ENCODE results near the gene ELMO1. TPM values are rescaled to one million over a fixed set of nuclear protein-coding genes. Genes with fewer than 3 reads are reported as not detected.

ELMO1 gene
- total and polyA plus RNA-seq, 2 of the 13 experiments (the other 11 are each of a cell fraction or from before 2014, with no cell fraction given), result 0.11 to 0.17 TPM

DNA sequence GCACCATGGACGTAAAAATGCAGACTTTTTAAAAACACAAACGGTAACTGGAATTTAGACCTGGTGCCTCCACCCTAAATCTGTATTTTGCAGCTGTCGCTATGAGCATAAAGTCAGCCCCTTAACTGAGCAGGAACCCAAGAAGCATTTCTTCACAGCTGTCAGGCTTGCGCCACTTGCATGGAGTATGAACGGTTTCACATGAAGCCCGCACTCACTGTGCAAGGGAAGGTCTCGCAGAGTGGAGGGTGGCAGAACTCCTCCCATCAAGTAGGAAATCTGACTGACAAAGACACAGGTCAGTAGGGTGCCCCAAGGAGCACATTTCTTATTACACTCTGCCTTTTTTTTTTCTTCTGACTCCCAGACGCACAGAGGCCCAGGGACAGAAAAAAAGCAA is 58.5 kb downstream of the ELMO1 start:
- Histone ChIP-seq H3K27me3 (ENCODE audit: control insufficient read depth in 1 of 2, insufficient read depth in 2 of 2, low read length in 2 of 2) (0 out of 5 replicates have a peak, but pooled peaks cover 0 to 7% of the 10 kb centered on the region in 2 experiments), H3K4me1 (ENCODE audit: insufficient read depth, low read length) (no peaks in the 10 kb centered on the region), H3K36me3 (replicated peaks in 1 of 2; ENCODE audit: control insufficient read depth in 1 of 2, insufficient read depth in 2 of 2, low read length in 2 of 2) (no peaks in the 10 kb centered on the region), H3K4me2 (ENCODE audit: low read depth, low read length) (no peak overlapping the region), H4K20me1 (ENCODE audit: insufficient read depth, low read length) (no peaks in the 10 kb centered on the region; the same call in 1 of the 2 replicates), H3K27ac (ENCODE audit: extremely low read length, insufficient read depth, low read length) (no peak overlapping the region), H3K9me3 (ENCODE audit: low read length) (no peaks in the 10 kb centered on the region), H3K9ac (ENCODE audit: insufficient read depth, low read depth, low read length) (no peak overlapping the region), H3K4me3 (replicated peaks in 1 of 3; ENCODE audit: insufficient read depth in 1 of 3, low read depth in 2 of 3, low read length in 3 of 3) (no peak overlapping the region), H2AFZ (ENCODE audit: low read length) (no peak overlapping the region), H3K79me2 (ENCODE audit: insufficient read depth, low read length) (no peaks in the 10 kb centered on the region)
- in situ Hi-C loops (cut with HindIII; ENCODE audit: extremely low pct_ligation_motif_present, low pct_unique_long_range_greater_than_20kb), result no loop called here
- CTCF ChIA-PET (ENCODE audit: low intra/inter-chr PET ratio, low total read pairs), result no interaction called here
- intact Hi-C loops (cut with micrococcal nuclease; ENCODE audit: unreplicated experiment), result no loop called here
- FAIRE-seq (no peak), DNase-seq (ENCODE audit: low spot score) (no peak), ATAC-seq (no peak)
- POLR2A ChIA-PET, result no interaction called here
- no TSS peak for BruUV-seq (replicated peaks)
- no peak for TF ChIP-seq PTBP1 (IDR thresholded peaks at IDR 0.05; ENCODE audit: low read depth, low read length, poor library complexity, severe bottlenecking)
- TF ChIP-seq, protein P1, sequence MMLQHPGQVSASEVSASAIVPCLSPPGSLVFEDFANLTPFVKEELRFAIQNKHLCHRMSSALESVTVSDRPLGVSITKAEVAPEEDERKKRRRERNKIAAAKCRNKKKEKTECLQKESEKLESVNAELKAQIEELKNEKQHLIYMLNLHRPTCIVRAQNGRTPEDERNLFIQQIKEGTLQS (CRISPR knock-in tag; IDR thresholded peaks at IDR 0.05), result no peak
- no peak for TF ChIP-seq PRMT3 (CRISPR knock-in tag; IDR thresholded peaks at IDR 0.05; ENCODE audit: borderline replicate concordance, low read depth)
- TF ChIP-seq ZNF788 (CRISPR knock-in tag; IDR thresholded peaks at IDR 0.05; ENCODE audit: borderline replicate concordance), result no peak
- TF ChIP-seq HNRNPL (IDR thresholded peaks at IDR 0.05; ENCODE audit: low read depth, low read length), result no peak
- TF ChIP-seq, protein P2, sequence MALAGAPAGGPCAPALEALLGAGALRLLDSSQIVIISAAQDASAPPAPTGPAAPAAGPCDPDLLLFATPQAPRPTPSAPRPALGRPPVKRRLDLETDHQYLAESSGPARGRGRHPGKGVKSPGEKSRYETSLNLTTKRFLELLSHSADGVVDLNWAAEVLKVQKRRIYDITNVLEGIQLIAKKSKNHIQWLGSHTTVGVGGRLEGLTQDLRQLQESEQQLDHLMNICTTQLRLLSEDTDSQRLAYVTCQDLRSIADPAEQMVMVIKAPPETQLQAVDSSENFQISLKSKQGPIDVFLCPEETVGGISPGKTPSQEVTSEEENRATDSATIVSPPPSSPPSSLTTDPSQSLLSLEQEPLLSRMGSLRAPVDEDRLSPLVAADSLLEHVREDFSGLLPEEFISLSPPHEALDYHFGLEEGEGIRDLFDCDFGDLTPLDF (CRISPR knock-in tag; IDR thresholded peaks at IDR 0.05), result no peak
- no peak for TF ChIP-seq NFIC (IDR thresholded peaks at IDR 0.05; ENCODE audit: low read length)
- no peak for TF ChIP-seq CHCHD3 (CRISPR knock-in tag; IDR thresholded peaks at IDR 0.05)
- no peak for TF ChIP-seq MAFG (CRISPR knock-in tag; IDR thresholded peaks at IDR 0.05)
- TF ChIP-seq, protein P3, sequence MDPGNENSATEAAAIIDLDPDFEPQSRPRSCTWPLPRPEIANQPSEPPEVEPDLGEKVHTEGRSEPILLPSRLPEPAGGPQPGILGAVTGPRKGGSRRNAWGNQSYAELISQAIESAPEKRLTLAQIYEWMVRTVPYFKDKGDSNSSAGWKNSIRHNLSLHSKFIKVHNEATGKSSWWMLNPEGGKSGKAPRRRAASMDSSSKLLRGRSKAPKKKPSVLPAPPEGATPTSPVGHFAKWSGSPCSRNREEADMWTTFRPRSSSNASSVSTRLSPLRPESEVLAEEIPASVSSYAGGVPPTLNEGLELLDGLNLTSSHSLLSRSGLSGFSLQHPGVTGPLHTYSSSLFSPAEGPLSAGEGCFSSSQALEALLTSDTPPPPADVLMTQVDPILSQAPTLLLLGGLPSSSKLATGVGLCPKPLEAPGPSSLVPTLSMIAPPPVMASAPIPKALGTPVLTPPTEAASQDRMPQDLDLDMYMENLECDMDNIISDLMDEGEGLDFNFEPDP (CRISPR knock-in tag; conservative IDR thresholded peaks at IDR 0.05), result no peak
- no peak for TF ChIP-seq MED13 (CRISPR knock-in tag; IDR thresholded peaks at IDR 0.05)
- no peak for TF ChIP-seq CBX1 (IDR thresholded peaks at IDR 0.05; ENCODE audit: low read depth)
- TF ChIP-seq, protein P4, sequence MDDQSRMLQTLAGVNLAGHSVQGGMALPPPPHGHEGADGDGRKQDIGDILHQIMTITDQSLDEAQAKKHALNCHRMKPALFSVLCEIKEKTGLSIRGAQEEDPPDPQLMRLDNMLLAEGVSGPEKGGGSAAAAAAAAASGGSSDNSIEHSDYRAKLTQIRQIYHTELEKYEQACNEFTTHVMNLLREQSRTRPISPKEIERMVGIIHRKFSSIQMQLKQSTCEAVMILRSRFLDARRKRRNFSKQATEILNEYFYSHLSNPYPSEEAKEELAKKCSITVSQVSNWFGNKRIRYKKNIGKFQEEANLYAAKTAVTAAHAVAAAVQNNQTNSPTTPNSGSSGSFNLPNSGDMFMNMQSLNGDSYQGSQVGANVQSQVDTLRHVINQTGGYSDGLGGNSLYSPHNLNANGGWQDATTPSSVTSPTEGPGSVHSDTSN (CRISPR knock-in tag; IDR thresholded peaks at IDR 0.05; ENCODE audit: borderline replicate concordance), result no peak
- no peak for TF ChIP-seq ATF7 (IDR thresholded peaks at IDR 0.05)
- no peak for TF ChIP-seq ATF7 (CRISPR knock-in tag; IDR thresholded peaks at IDR 0.05)
- TF ChIP-seq WIZ (CRISPR knock-in tag; IDR thresholded peaks at IDR 0.05), result no peak
- TF ChIP-seq, protein P5, sequence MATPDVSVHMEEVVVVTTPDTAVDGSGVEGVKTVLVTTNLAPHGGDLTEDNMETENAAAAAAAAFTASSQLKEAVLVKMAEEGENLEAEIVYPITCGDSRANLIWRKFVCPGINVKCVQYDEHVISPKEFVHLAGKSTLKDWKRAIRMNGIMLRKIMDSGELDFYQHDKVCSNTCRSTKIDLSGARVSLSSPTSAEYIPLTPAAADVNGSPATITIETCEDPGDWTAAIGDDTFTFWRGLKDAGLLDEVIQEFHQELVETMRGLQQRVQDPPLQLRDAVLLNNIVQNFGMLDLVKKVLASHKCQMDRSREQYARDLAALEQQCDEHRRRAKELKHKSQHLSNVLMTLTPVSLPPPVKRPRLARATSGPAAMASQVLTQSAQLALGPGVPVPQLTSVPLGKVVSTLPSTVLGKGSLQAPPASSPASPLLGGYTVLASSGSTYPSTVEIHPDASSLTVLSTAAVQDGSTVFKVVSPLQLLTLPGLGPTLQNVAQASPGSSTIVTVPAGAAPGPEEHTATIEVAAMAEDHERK (CRISPR knock-in tag; IDR thresholded peaks at IDR 0.05; ENCODE audit: low read depth), result no peak
- TF ChIP-seq ZNF572 (CRISPR knock-in tag; IDR thresholded peaks at IDR 0.05), result no peak
- TF ChIP-seq ZNF44 (CRISPR knock-in tag; IDR thresholded peaks at IDR 0.05), result no peak
- TF ChIP-seq CBFB (CRISPR knock-in tag; IDR thresholded peaks at IDR 0.05), result no peak
- no peak for TF ChIP-seq NFATC3 (CRISPR knock-in tag; IDR thresholded peaks at IDR 0.05)
- 74% methylated on average over 8 of the region's 8 CpGs for WGBS (ENCODE audit: low lambda C conversion rate)

All from HepG2 (cell line).